GM12801 (cell line): ENCODE data around the gene TSHZ2.

Experiments used
- TF ChIP-seq, protein P1 (sequence below): IDR thresholded peaks from one replicate; pipeline ENCODE4 v1.5.1; 2011; ENCODE audit warnings: control low read depth; ENCODE audit not compliant: insufficient read length; ENCODE audit errors: extremely low read depth

The TSHZ2 gene

DNA sequence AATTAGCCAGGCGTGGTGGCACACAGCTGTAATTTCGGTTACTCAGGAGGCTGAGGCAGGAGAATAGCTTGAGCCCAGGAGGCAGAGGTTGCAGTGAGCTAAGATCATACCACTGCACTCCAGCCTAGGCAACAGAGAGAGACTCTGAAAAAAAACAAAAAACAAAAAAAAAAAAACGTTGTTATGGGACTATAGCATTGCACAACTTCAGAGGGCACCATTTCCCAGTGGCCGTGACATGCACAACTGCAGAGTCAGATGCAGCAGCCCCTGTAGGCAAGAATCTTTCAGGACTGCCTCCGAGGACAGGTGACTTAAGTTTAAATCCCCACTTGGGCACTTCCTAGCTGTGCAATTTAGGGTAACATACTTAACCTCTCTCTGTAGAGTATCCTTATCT is 557.5 kb downstream of the TSHZ2 start:
- TF ChIP-seq, protein P1, sequence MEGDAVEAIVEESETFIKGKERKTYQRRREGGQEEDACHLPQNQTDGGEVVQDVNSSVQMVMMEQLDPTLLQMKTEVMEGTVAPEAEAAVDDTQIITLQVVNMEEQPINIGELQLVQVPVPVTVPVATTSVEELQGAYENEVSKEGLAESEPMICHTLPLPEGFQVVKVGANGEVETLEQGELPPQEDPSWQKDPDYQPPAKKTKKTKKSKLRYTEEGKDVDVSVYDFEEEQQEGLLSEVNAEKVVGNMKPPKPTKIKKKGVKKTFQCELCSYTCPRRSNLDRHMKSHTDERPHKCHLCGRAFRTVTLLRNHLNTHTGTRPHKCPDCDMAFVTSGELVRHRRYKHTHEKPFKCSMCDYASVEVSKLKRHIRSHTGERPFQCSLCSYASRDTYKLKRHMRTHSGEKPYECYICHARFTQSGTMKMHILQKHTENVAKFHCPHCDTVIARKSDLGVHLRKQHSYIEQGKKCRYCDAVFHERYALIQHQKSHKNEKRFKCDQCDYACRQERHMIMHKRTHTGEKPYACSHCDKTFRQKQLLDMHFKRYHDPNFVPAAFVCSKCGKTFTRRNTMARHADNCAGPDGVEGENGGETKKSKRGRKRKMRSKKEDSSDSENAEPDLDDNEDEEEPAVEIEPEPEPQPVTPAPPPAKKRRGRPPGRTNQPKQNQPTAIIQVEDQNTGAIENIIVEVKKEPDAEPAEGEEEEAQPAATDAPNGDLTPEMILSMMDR, result no peak

DNA sequence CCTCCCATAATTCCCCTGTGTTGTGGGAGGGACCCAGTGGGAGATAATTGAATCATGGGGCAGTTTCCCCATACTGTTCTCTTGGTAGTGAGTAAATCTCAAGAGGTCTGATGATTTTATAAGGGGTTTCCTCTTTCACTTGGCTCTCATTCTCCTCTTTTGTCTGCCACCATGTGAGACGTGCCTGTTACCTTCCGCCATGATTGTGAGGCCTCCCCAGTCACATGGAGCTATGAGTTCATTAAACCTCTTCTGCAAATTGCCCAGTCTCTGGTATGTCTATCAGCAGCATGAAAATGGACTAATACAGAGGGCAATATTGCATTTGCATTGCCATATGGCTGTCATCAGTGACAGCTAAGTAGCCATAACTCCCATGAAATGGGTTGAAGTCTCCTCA is 558.3 kb downstream of the TSHZ2 start:
- TF ChIP-seq, protein P1, result no peak

DNA sequence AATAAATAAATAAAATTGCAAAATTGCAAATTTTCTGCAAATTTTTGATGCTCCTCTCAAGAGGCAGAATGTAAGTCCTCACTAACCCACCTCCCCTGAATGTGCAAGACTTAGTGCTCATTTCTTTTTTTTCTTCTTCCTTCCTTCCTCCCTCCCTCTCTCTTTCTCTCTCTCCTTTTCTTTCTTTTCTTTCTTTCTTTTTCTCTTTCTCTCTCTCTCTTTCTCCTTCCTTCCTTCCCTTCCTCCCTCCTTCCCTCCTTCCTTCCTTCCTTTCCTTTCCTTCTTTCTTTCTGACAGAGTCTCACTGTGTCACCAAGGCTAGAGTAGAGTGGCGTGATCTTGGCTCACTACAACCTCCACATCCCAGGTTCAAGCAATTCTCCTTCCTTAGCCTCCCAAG is 561.3 kb downstream of the TSHZ2 start:
- TF ChIP-seq, protein P1, result no peak

GRCh38 chr20:53534037-53534436 is 561.9 kb downstream of the TSHZ2 start:
- TF ChIP-seq, protein P1, result no peak

- TF ChIP-seq, protein P1, result no peak
Observed at GRCh38 chr20:53535878-53536277, 563.7 kb downstream of the TSHZ2 start.

DNA sequence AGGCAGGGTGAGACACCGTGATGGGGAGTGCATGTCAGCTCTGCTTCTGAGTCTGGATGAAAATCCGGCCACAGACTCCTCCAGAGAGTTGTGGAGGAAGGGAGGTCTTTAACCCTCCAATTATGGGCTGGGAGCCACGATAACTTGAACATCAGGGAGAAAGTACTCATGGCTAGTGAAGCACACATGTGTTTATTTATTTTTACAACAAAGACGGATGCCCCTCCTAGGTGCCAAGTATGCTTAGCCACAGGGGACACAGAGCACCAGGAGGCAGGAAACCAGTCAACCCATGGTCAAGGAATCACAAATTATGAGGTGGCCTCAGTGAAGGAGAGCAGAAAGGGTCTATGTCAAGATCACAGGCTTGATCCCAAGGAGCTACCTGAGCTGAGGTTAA is 567.4 kb downstream of the TSHZ2 start:
- TF ChIP-seq, protein P1, result no peak
